Measurements from ENCODE around the gene FBXO39. TPM values are rescaled to one million over a fixed set of nuclear protein-coding genes. Genes with fewer than 3 reads are reported as not detected.

FBXO39 gene
- not detected in 5 replicates for total RNA-seq (2022; extraction: Qiagen RNA extraction; ENCODE audit: low read depth)

GRCh38 chr17:6775871-6776405 lies at the start of gene FBXO39:
Gene FBXO39 (plus strand): TSS chr17:6776215. CDS start chr17:6779869, 3,654 bp downstream.

GRCh38 chr17:6755731-6756184 lies 20.3 kb upstream of the FBXO39 start, which contains the start of gene XAF1:
Gene XAF1 (plus strand): TSS chr17:6756046. CDS start chr17:6756079, 33 bp downstream.

GRCh38 chr17:6831661-6832263 lies 55.7 kb downstream of the FBXO39 start, which contains the start of gene TEKT1:
Gene TEKT1 (minus strand): TSS chr17:6831729. CDS start chr17:6830376, 1,353 bp downstream.

Other genes with a start within 250 kb of the FBXO39 start
- gene PITPNM3, start 219.7 kb upstream of the FBXO39 start, total RNA-seq (2022; extraction: Qiagen RNA extraction; ENCODE audit: low read depth): 1.8 to 2.5 TPM (median 2.1 TPM) in 5 replicates
- gene KIAA0753, start 135.5 kb upstream of the FBXO39 start, total RNA-seq (2022; extraction: Qiagen RNA extraction; ENCODE audit: low read depth): 16.9 to 23.2 TPM (median 18.6 TPM) in 5 replicates
- gene TXNDC17, start 135.2 kb upstream of the FBXO39 start, total RNA-seq (2022; extraction: Qiagen RNA extraction; ENCODE audit: low read depth): 388 to 481 TPM (median 445 TPM) in 5 replicates
- 20.9 to 33.1 TPM (median 31.0 TPM) in 5 replicates for gene MED31, start 124.6 kb upstream of the FBXO39 start, total RNA-seq (2022; extraction: Qiagen RNA extraction; ENCODE audit: low read depth)
- gene C17orf100, start 124.5 kb upstream of the FBXO39 start, total RNA-seq (2022; extraction: Qiagen RNA extraction; ENCODE audit: low read depth): 1.8 to 2.9 TPM (median 2.5 TPM) in 5 replicates
- 0.20 to 0.30 TPM (median 0.25 TPM) in 4 of 5 replicates, not detected in the other for gene SLC13A5, start 62.8 kb upstream of the FBXO39 start, total RNA-seq (2022; extraction: Qiagen RNA extraction; ENCODE audit: low read depth)
- not detected in 5 replicates for gene XAF1, start 20.2 kb upstream of the FBXO39 start, total RNA-seq (2022; extraction: Qiagen RNA extraction; ENCODE audit: low read depth)
- 0.03 to 0.05 TPM in 2 of 5 replicates, not detected in the others for gene TEKT1, start 55.5 kb downstream of the FBXO39 start, total RNA-seq (2022; extraction: Qiagen RNA extraction; ENCODE audit: low read depth)
- gene ALOX12, start 219.8 kb downstream of the FBXO39 start, total RNA-seq (2022; extraction: Qiagen RNA extraction; ENCODE audit: low read depth): not detected in 5 replicates
- 431 to 509 TPM (median 449 TPM) in 5 replicates for gene RNASEK, start 236.4 kb downstream of the FBXO39 start, total RNA-seq (2022; extraction: Qiagen RNA extraction; ENCODE audit: low read depth)
- not detected in 5 replicates for gene BCL6B, start 246.8 kb downstream of the FBXO39 start, total RNA-seq (2022; extraction: Qiagen RNA extraction; ENCODE audit: low read depth)

All from A549 treated with GW870086 at 1 μM for 4 hours (cell line).